GM12864 (cell line): ENCODE data around the gene METTL9.

Source experiments
- DNase-seq: peaks from one replicate; pipeline ENCODE4 v3.0.0-alpha.2; 2011; ENCODE audit warnings: low read depth
- H3K4me3 ChIP-seq: 2 replicates; pipeline ENCODE4 v1.5.1; 2011; ENCODE audit warnings: mild to moderate bottlenecking, low read depth, low read length, control low read depth
- TF ChIP-seq, protein P1 (sequence below): IDR thresholded peaks from 2 replicates; pipeline ENCODE4 v1.5.1; 2011; ENCODE audit warnings: low read depth, mild to moderate bottlenecking, moderate library complexity, low read length, control low read depth, inconsistent platforms; ENCODE audit errors: missing control alignments

The METTL9 gene

DNA sequence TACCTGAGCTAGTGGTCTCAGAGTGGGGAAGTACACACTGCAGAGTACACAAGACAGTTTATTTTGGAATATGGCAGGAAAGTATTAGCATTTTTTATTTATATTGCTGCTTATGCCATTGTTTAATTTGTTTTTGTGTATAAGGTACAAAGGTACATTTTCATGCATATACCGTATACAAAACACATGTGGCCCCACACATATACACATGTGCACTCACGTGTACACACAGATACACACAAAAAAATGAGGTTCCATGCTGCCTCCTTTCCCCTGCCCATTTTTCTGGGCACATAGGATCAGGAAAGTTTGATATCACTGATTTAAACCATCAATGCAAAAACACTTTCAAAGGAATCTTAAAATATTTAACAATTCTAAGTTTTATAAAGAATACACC lies 40.1 kb downstream of the METTL9 start:
- TF ChIP-seq, protein P1, sequence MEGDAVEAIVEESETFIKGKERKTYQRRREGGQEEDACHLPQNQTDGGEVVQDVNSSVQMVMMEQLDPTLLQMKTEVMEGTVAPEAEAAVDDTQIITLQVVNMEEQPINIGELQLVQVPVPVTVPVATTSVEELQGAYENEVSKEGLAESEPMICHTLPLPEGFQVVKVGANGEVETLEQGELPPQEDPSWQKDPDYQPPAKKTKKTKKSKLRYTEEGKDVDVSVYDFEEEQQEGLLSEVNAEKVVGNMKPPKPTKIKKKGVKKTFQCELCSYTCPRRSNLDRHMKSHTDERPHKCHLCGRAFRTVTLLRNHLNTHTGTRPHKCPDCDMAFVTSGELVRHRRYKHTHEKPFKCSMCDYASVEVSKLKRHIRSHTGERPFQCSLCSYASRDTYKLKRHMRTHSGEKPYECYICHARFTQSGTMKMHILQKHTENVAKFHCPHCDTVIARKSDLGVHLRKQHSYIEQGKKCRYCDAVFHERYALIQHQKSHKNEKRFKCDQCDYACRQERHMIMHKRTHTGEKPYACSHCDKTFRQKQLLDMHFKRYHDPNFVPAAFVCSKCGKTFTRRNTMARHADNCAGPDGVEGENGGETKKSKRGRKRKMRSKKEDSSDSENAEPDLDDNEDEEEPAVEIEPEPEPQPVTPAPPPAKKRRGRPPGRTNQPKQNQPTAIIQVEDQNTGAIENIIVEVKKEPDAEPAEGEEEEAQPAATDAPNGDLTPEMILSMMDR: no peak
- DNase-seq: no peak
- no peak overlapping the region for H3K4me3 ChIP-seq

- TF ChIP-seq, protein P1: no peak
- no peak overlapping the region for H3K4me3 ChIP-seq
- no peak for DNase-seq
These were observed 42.5 kb downstream of the METTL9 start for GRCh38 chr16:21641916-21642315.

DNA sequence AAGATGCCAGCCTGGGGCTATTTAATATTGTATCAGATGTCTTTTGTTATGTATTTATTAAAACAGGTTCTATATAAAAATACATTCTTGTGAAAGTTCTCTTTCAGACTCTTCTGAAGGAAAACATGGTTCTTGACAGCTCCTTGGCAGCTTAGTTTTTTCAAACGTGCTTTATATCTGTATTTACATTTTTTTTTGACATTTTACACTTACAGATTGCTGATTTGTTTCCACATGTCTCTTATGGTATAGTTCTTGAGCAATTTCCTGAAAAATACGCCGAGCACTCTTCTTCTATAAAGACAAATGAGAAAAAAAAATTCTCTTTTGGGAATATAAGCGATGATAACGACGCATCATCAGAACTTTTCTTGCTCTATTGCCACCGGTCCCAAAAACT lies 43.5 kb downstream of the METTL9 start:
- no peak overlapping the region for H3K4me3 ChIP-seq
- TF ChIP-seq, protein P1: no peak
- no peak for DNase-seq

DNA sequence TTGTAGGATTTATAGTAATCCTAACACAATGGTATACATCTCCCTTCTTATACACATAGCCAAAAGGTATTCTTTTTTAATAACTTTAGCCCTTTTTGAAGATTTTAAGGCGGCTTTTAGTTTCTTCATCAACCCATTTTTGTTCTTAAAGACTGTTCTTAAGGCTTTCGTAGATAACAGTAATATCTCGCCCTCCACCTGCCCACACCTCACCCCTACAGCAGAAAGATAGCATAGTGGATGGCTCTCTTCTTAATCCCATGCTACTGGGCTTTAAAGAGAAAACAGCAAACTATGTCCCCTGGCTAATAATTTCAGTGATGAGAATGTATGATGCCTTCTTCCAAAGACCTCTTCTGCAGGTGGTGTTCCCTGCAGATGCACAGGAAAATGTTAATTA lies 44.4 kb downstream of the METTL9 start:
- TF ChIP-seq, protein P1: no peak
- H3K4me3 ChIP-seq: no peak overlapping the region
- no peak for DNase-seq

GRCh38 chr16:21644674-21645073 lies 45.3 kb downstream of the METTL9 start:
- TF ChIP-seq, protein P1: no peak
- peak overlapping the region; percentile 39; the same call in 1 of the 2 replicates for H3K4me3 ChIP-seq
- DNase-seq: no peak

- DNase-seq: peak; percentile 62
- TF ChIP-seq, protein P1: no peak
- peak overlapping the region; percentile 39 for H3K4me3 ChIP-seq
These were observed 45.9 kb downstream of the METTL9 start for GRCh38 chr16:21645261-21645721.

GRCh38 chr16:21646091-21646490 lies 46.7 kb downstream of the METTL9 start:
- TF ChIP-seq, protein P1: no peak

More at GRCh38 chr16:21646091-21646490, 46.7 kb downstream of the METTL9 start:
- H3K4me3 ChIP-seq: no peak overlapping the region
- no peak for DNase-seq
